Spinal cord (tissue), 10 donors: ENCODE measurements around the gene CFAP20DC. TPM values are rescaled to one million over a fixed set of nuclear protein-coding genes. Genes with fewer than 3 reads are reported as not detected.

Source experiments
- DNase-seq, 6 donors: peaks; one replicate each; pipeline versions ENCODE4 v3.0.0 to v3.0.0-alpha.2; 2013 to 2015; ENCODE audit warnings: low spot score in 6 of 6, low read depth in 4 of 6
- H3K27ac ChIP-seq: one replicate; pipeline ENCODE4 v1.5.1; 2013; ENCODE audit warnings: low read depth, low read length, control low read depth
- H3K27me3 ChIP-seq: one replicate; pipeline ENCODE4 v1.6.1; 2013; ENCODE audit warnings: low read length; ENCODE audit not compliant: control insufficient read depth, insufficient read depth
- H3K36me3 ChIP-seq: one replicate; pipeline ENCODE4 v1.6.1; 2013; ENCODE audit warnings: low read length; ENCODE audit not compliant: control insufficient read depth, insufficient read depth
- H3K4me1 ChIP-seq: one replicate; pipeline ENCODE4 v1.6.1; 2013; ENCODE audit warnings: low read length; ENCODE audit not compliant: control insufficient read depth, insufficient read depth
- H3K4me3 ChIP-seq: one replicate; pipeline ENCODE4 v1.5.1; 2013; ENCODE audit warnings: low read depth, low read length, control low read depth
- H3K9me3 ChIP-seq: one replicate; pipeline ENCODE4 v1.6.1; 2013; ENCODE audit warnings: low read length; ENCODE audit not compliant: control insufficient read depth, insufficient read depth
- WGBS: methylation state at CpG from one replicate; pipeline ENCODE4 v1.1.5; 2013; ENCODE audit warnings: missing lambda C conversion rate; ENCODE audit not compliant: insufficient coverage; 5-methylcytosine and 5-hydroxymethylcytosine counted together
- polyA plus RNA-seq, 2 donors: library from polyadenylated mRNA; unstranded; fragments of 120-200 nt; gene quantifications; one replicate each; pipeline ENCODE4 v1.2.1, GENCODE V29; 2013; ENCODE audit not compliant: insufficient read length in 2 of 2
- total RNA-seq, 2 donors: library from RNA; depleted of rRNA in 1 of 2; stranded (reverse); fragments of 120-200 nt in 1 of 2; fragments of >200 nt in 1 of 2; gene quantifications; one replicate each; pipeline versions ENCODE4 v1.2.3 to v1.2.4, GENCODE V29; 2013 to 2014
- donor health status: healthy.

CFAP20DC gene
- total and polyA plus RNA-seq, 4 donors, result 1.6 to 2.8 (median 1.7) TPM

DNA sequence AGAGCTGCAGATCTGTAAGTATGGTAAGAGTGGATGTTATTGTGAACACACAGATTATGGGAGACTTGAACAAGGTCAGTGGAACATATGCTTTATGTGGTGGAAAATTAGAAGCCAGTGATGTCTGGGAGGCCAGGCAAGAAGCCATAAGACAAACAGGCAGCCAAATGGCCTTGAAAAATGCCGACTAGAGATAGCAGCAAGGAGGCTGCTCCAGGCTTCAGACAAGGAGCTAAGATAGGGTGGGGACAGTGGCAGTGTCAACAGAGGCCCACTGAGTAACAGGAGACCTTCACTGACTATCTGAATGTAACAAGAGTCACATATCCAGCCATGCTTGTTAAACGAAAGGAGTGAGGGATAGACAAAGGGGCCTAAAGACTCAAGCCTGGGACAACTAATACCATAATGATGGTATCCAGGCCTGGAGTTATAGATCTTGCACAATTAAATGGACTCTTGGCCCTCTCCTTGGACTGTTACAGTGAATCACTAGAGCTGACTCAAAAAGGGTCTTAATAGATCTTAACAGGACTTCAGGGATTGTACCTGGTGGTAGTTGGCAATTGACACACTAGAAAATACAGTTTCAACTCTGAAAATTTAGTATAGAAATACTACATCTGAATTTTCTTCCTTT, 50.6 kb downstream of the CFAP20DC start:
- Histone ChIP-seq H3K4me3 (no peak overlapping the region), H3K4me1 (no peaks in the 10 kb centered on the region), H3K27me3 (no peaks in the 10 kb centered on the region), H3K36me3 (no peaks in the 10 kb centered on the region), H3K27ac (no peak overlapping the region), H3K9me3 (no peaks in the 10 kb centered on the region)
- DNase-seq, result no peak
- 100% methylated on average over 1 of the region's 2 CpGs for WGBS

DNA sequence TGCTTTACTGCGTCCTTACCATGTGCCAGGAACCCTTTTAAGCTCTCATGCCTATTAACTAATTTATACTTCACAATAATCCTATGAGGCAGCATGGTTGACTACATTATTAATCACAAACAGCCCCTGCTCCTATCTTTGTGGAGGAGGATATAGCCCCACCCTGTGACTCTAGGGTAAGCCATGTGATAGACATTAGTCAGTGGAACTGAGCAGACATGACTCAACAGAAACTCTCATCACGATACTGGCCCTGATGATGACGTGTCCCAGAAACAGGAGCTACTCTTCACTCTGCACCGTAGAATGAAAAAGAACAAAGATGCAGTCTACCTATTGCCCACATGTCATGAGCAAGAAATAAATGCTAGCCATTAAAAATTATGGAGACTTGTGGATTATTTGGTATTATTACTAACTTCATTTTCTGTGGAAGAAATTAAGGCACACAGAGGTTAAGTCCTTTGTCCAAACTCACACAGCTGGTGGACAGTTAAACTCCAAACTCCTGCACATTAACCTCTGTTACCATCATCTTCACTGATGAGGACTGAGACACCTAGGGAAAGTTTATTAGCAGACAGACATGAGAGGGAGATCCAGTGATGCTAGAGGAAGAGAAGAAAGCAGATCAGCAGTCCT, 51.2 kb downstream of the CFAP20DC start:
- H3K36me3 ChIP-seq, result no peaks in the 10 kb centered on the region
- 89% methylated on average over 1 of the region's 4 CpGs for WGBS
- no peaks in the 10 kb centered on the region for H3K4me1 ChIP-seq
- no peaks in the 10 kb centered on the region for H3K27me3 ChIP-seq
- no peaks in the 10 kb centered on the region for H3K9me3 ChIP-seq
- H3K27ac ChIP-seq, result no peak overlapping the region
- DNase-seq, result no peak
- no peak overlapping the region for H3K4me3 ChIP-seq

GRCh38 chr3:58996730-58997129, 53.1 kb downstream of the CFAP20DC start:
- Histone ChIP-seq H3K9me3 (no peaks in the 10 kb centered on the region), H3K36me3 (no peaks in the 10 kb centered on the region), H3K27me3 (no peaks in the 10 kb centered on the region), H3K4me1 (no peaks in the 10 kb centered on the region), H3K4me3 (no peak overlapping the region), H3K27ac (no peak overlapping the region)
- no peak for DNase-seq
- WGBS, result 100% methylated on average over 1 of the region's 5 CpGs

DNA sequence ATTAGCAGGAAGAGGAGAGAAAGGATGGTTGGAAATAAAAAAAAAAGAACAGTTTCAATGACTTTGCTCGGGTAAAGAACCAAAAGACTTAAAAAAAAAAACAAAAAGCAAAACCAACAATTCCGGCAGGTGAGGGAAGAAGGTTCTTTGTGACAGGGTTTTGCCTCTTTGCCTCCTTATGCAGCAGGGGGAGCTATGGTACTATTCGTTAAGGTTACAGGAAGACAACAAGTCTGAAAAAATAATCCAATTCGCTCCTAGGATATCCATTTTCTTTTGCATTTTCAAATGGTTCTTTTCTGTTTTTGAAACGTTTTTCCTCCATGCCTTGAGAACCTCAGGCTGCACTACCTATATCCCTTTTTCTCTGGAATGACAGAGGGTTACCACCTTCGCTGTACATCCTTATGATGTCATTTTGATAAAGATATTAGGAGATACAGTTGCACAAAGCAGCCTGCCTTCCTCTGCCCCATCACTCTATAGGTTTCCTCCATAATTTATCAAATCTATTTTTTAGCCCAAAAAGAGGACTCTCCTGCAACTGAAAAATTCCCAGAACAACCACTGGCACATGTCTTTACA, 55.0 kb downstream of the CFAP20DC start:
- Histone ChIP-seq H3K27me3 (no peaks in the 10 kb centered on the region), H3K4me1 (no peaks in the 10 kb centered on the region), H3K36me3 (no peaks in the 10 kb centered on the region), H3K9me3 (no peaks in the 10 kb centered on the region), H3K4me3 (no peak overlapping the region), H3K27ac (no peak overlapping the region)
- DNase-seq, result peak; percentile 26 to 95 (median 58)
- WGBS, result 40% methylated on average over 1 of the region's 6 CpGs

DNA sequence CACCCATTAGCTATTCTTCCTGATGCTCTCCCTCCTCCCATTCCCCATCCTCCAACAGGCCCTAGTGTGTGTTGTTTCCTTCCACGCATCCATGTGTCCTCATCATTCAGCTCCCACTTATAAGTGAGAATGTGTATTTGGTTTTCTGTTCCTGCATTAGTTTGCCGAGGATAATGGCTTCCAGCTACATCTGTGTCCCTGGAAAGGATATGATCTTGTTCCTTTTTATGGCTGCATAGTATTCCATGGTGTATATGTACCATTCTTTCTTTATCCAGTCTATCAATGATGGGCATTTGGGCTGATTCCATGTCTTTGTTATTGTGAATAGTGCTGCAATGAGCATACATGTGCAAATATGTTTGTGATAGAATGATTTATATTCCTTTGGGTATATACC, 56.3 kb downstream of the CFAP20DC start:
- H3K4me1 ChIP-seq, result no peaks in the 10 kb centered on the region

GRCh38 chr3:58991623-58992022, 58.2 kb downstream of the CFAP20DC start:
- DNase-seq, result no peak
- no peak overlapping the region for H3K4me3 ChIP-seq
- H3K4me1 ChIP-seq, result no peaks in the 10 kb centered on the region
- H3K27ac ChIP-seq, result no peak overlapping the region
- no peaks in the 10 kb centered on the region for H3K27me3 ChIP-seq
- 89% methylated on average over 2 of the region's 5 CpGs for WGBS
- H3K36me3 ChIP-seq, result no peaks in the 10 kb centered on the region
- H3K9me3 ChIP-seq, result no peaks in the 10 kb centered on the region

More for the DNA sequence above, 56.3 kb downstream of the CFAP20DC start:
- H3K36me3 ChIP-seq, result no peaks in the 10 kb centered on the region
- no peak overlapping the region for H3K27ac ChIP-seq
- no CpG with 5 or more reads among the region's 2 CpGs for WGBS
- H3K27me3 ChIP-seq, result no peaks in the 10 kb centered on the region
- H3K9me3 ChIP-seq, result no peaks in the 10 kb centered on the region
- no peak for DNase-seq
- no peak overlapping the region for H3K4me3 ChIP-seq

GRCh38 chr3:58991026-58991425, 58.8 kb downstream of the CFAP20DC start:
- Histone ChIP-seq H3K4me1 (no peaks in the 10 kb centered on the region), H3K9me3 (no peaks in the 10 kb centered on the region), H3K27ac (no peak overlapping the region), H3K4me3 (no peak overlapping the region), H3K36me3 (no peaks in the 10 kb centered on the region), H3K27me3 (no peaks in the 10 kb centered on the region)
- DNase-seq, result no peak

- H3K27ac ChIP-seq, result no peak overlapping the region
These were observed 59.9 kb downstream of the CFAP20DC start for GRCh38 chr3:58989955-58990354.

GRCh38 chr3:58989163-58989562, 60.7 kb downstream of the CFAP20DC start:
- no peak overlapping the region for H3K27ac ChIP-seq
- no peak overlapping the region for H3K4me3 ChIP-seq
- no peaks in the 10 kb centered on the region for H3K36me3 ChIP-seq
- H3K27me3 ChIP-seq, result no peaks in the 10 kb centered on the region
- no peaks in the 10 kb centered on the region for H3K9me3 ChIP-seq
- no peak for DNase-seq
- H3K4me1 ChIP-seq, result no peaks in the 10 kb centered on the region

More at GRCh38 chr3:58989955-58990354, 59.9 kb downstream of the CFAP20DC start:
- no peaks in the 10 kb centered on the region for H3K27me3 ChIP-seq
- no peaks in the 10 kb centered on the region for H3K9me3 ChIP-seq
- no peak overlapping the region for H3K4me3 ChIP-seq
- H3K4me1 ChIP-seq, result no peaks in the 10 kb centered on the region
- DNase-seq, result peak in 1 of 6 donors; percentile 20
- H3K36me3 ChIP-seq, result no peaks in the 10 kb centered on the region

- Histone ChIP-seq H3K4me3 (no peak overlapping the region), H3K36me3 (no peaks in the 10 kb centered on the region), H3K27me3 (no peaks in the 10 kb centered on the region), H3K27ac (no peak overlapping the region), H3K4me1 (no peaks in the 10 kb centered on the region), H3K9me3 (no peaks in the 10 kb centered on the region)
- DNase-seq, result no peak
- WGBS, result no CpG with 5 or more reads among the region's 3 CpGs
These were observed 61.8 kb downstream of the CFAP20DC start for GRCh38 chr3:58988041-58988440.
